DOHH2 (cell line): Measurements from ENCODE around the gene MAP3K20.

Experiments
- CTCF ChIP-seq: fragments of 200-600 bp; sonication (generic); IDR thresholded peaks from one replicate; pipeline ENCODE4 v1.5.1; 2014; ENCODE audit warnings: antibody characterized with exemption, mild to moderate bottlenecking, low read depth, low read length; ENCODE audit not compliant: poor library complexity, severe bottlenecking
- EZH2phosphoT487 ChIP-seq: fragments of 200-600 bp; sonication (generic); IDR thresholded peaks from 2 replicates; pipeline ENCODE4 v1.6.1; 2017; ENCODE audit warnings: borderline replicate concordance, mild to moderate bottlenecking, antibody characterized with exemption, low read length, moderate library complexity, mixed read lengths

DNA sequence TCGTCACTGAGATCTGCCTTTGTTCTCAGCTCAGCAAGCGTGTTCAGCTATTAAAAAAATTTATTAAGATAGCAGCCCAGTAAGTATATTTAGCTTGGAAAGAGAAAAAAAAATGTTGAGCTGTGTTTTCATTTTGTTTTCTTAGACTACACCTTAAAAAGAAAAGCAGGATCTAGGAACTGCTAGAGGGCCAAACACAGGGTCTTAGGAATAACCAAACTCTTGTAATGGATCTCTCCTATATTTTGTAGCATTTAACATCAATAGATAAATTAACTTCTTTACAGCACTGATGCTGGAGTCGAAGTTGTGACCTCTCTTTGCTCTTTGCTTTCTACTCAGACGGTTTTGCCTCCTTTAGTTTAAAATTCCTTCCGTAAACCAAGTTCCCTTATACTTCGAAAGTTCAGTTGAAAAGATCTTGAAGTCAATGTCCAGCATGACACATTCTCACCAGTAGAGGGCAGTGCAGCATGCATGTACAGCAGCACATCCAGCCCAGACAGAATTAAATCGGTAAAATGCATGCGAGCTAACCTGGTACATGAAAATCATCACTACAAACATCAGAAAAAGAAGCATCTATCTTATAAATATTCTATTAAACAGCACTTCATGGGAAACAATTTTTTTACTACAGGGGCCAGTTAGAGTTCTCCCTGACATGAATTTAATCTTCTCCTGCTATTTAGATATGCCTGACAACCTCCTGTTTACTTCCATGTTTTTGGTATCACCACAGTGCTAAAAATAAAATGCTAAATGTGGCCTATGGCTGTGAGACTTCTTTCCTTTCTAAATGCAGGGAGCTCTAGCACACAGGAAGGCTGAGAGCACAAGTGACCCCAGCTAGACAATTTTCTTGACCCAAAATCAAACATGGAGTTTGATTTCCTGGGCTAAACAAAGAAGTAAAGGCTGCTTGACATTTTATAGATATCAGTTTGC lies 48.2 kb upstream of the MAP3K20 start:
- TF ChIP-seq CTCF: peak; percentile 96
- TF ChIP-seq EZH2phosphoT487: no peak
